Tibial nerve (tissue), 4 donors: ENCODE results near the gene LCN10. TPM values are rescaled to one million over a fixed set of nuclear protein-coding genes. Genes with fewer than 3 reads are reported as not detected.

Experiments used
- DNase-seq, 2 donors: peaks; one replicate each; pipeline ENCODE4 v3.0.0-alpha.2; 2019; ENCODE audit warnings: low spot score in 2 of 2
- H3K27ac ChIP-seq, 4 donors: fragments of 200-600 bp; sonication (generic) in 3 of 4; one replicate each; pipeline ENCODE4 v1.5.1; 2017 to 2019; ENCODE audit warnings: mild to moderate bottlenecking in 1 of 4
- H3K27me3 ChIP-seq, 2 donors: fragments of 200-600 bp; sonication (generic) in 1 of 2; one replicate each; pipeline versions ENCODE4 v1.5.1 to v1.6.0; 2017 to 2019
- H3K36me3 ChIP-seq, 3 donors: fragments of 200-600 bp; sonication (generic); one replicate each; pipeline ENCODE4 v1.5.1; 2018 to 2019
- H3K4me1 ChIP-seq, 4 donors: fragments of 200-600 bp; sonication (generic) in 3 of 4; one replicate each; pipeline ENCODE4 v1.5.1; 2017 to 2019
- H3K4me3 ChIP-seq, 4 donors: fragments of 200-600 bp; sonication (generic) in 3 of 4; one replicate each; pipeline ENCODE4 v1.5.1; 2017 to 2019; ENCODE audit warnings: mild to moderate bottlenecking in 1 of 4, moderate library complexity in 1 of 4
- H3K9me3 ChIP-seq, 4 donors: fragments of 200-600 bp; sonication (generic) in 3 of 4; one replicate each; pipeline ENCODE4 v1.5.1; 2017 to 2019
- CTCF ChIP-seq, 5 experiments: fragments of 200-600 bp in 3 of 5; fragments of 450-650 bp in 2 of 5; sonication (generic) in 3 of 5; IDR thresholded peaks; one replicate each; pipeline ENCODE4 v1.5.1; 2016 to 2019; ENCODE audit warnings: antibody characterized with exemption in 5 of 5, mild to moderate bottlenecking in 3 of 5, moderate library complexity in 2 of 5
- EP300 ChIP-seq, 2 donors: sonication (generic); formaldehyde crosslinking; IDR thresholded peaks; one replicate each; pipeline ENCODE4 v1.6.1; 2017; ENCODE audit warnings: antibody characterized with exemption in 2 of 2, mild to moderate bottlenecking in 1 of 2
- POLR2A ChIP-seq, 2 donors: fragments of 450-650 bp; IDR thresholded peaks; one replicate each; pipeline ENCODE4 v1.6.1; 2017; ENCODE audit warnings: antibody characterized with exemption in 2 of 2, mild to moderate bottlenecking in 2 of 2, moderate library complexity in 2 of 2
- WGBS, 2 donors: methylation state at CpG; one replicate each; pipeline ENCODE4 v1.1.5; 2018; 5-methylcytosine and 5-hydroxymethylcytosine counted together
- total RNA-seq, 4 donors: library from RNA; depleted of rRNA; stranded (reverse); fragments of >200 nt; gene quantifications; one replicate each; pipeline ENCODE4 v1.1.0, GENCODE V29; 2016

Gene LCN10
- total RNA-seq, 4 donors from 2014 or later = 7.6 to 47.5 (median 17.4) TPM

GRCh38 chr9:136692185-136693134 is 50.3 kb downstream of the LCN10 start:
- TF ChIP-seq EP300 (IDR thresholded peaks at IDR 0.05) = no peak
- WGBS, 2 donors = 85 to 86% methylated on average over 19 to 33 of the region's 46 CpGs
- DNase-seq = no peak

GRCh38 chr9:136691316-136692184 is 51.2 kb downstream of the LCN10 start:
- TF ChIP-seq EP300 (IDR thresholded peaks at IDR 0.05) (no peak), POLR2A (IDR thresholded peaks at IDR 0.05) (no peak), CTCF (IDR thresholded peaks at IDR 0.05) (no peak)
- no peak for DNase-seq
- Histone ChIP-seq H3K36me3 (no peaks in the 10 kb centered on the region), H3K4me3 (no peak overlapping the region), H3K27me3 (peaks cover 0 to 7% of the 10 kb centered on the region in 2 donors), H3K27ac (no peak overlapping the region), H3K4me1 (peaks cover 0 to 45% (median 9%) of the 10 kb centered on the region in 4 donors), H3K9me3 (no peaks in the 10 kb centered on the region)
- 74 to 85% methylated on average over 14 to 21 of the region's 29 CpGs for WGBS, 2 donors

More at GRCh38 chr9:136692185-136693134, 50.3 kb downstream of the LCN10 start:
- H3K36me3 ChIP-seq = no peaks in the 10 kb centered on the region
- H3K27me3 ChIP-seq = peaks cover 0 to 7% of the 10 kb centered on the region in 2 donors
- H3K9me3 ChIP-seq = no peaks in the 10 kb centered on the region
- H3K27ac ChIP-seq = peak overlapping the region in 1 of 4 donors; percentile 53
- no peak overlapping the region for H3K4me3 ChIP-seq
- peaks cover 0 to 47% (median 9%) of the 10 kb centered on the region in 4 donors for H3K4me1 ChIP-seq

GRCh38 chr9:136690806-136691261 is 51.9 kb downstream of the LCN10 start:
- Histone ChIP-seq H3K4me1 (peaks cover 0 to 52% (median 16%) of the 10 kb centered on the region in 4 donors), H3K27ac (peak overlapping the region in 1 of 4 donors; percentile 31)
- WGBS, 2 donors = 56 to 67% methylated on average over 12 to 15 of the region's 15 CpGs

GRCh38 chr9:136690104-136690805 is 52.5 kb downstream of the LCN10 start:
- Histone ChIP-seq H3K27ac (peak overlapping the region in 1 of 4 donors; percentile 31), H3K4me3 (no peak overlapping the region), H3K9me3 (no peaks in the 10 kb centered on the region), H3K36me3 (no peaks in the 10 kb centered on the region), H3K4me1 (peaks cover 0 to 58% (median 21%) of the 10 kb centered on the region in 4 donors), H3K27me3 (peaks cover 0 to under 1% of the 10 kb centered on the region in 2 donors)
- DNase-seq = no peak
- WGBS, 2 donors = 76 to 79% methylated on average over 18 to 24 of the region's 25 CpGs
- no peak for TF ChIP-seq POLR2A (IDR thresholded peaks at IDR 0.05)

More at GRCh38 chr9:136690806-136691261, 51.9 kb downstream of the LCN10 start:
- H3K9me3 ChIP-seq = no peaks in the 10 kb centered on the region
- H3K4me3 ChIP-seq = no peak overlapping the region
- peaks cover 0 to 7% of the 10 kb centered on the region in 2 donors for H3K27me3 ChIP-seq
- no peak for DNase-seq
- TF ChIP-seq EP300 (IDR thresholded peaks at IDR 0.05) (no peak), POLR2A (IDR thresholded peaks at IDR 0.05) (no peak), CTCF (IDR thresholded peaks at IDR 0.05) (no peak)
- H3K36me3 ChIP-seq = no peaks in the 10 kb centered on the region

GRCh38 chr9:136689108-136689460 is 53.7 kb downstream of the LCN10 start:
- DNase-seq = no peak
- no peaks in the 10 kb centered on the region for H3K27me3 ChIP-seq
- no peaks in the 10 kb centered on the region for H3K36me3 ChIP-seq
- no peaks in the 10 kb centered on the region for H3K9me3 ChIP-seq
- TF ChIP-seq EP300 (IDR thresholded peaks at IDR 0.05) (no peak), POLR2A (IDR thresholded peaks at IDR 0.05) (no peak), CTCF (IDR thresholded peaks at IDR 0.05) (no peak)
- 81 to 86% methylated on average over 7 of the region's 7 CpGs for WGBS, 2 donors
- no peak overlapping the region for H3K4me3 ChIP-seq
- H3K27ac ChIP-seq = no peak overlapping the region
- H3K4me1 ChIP-seq = peaks cover 0 to 59% (median 21%) of the 10 kb centered on the region in 4 donors
